ENCODE results near the gene MRAS.

Gene MRAS

DNA sequence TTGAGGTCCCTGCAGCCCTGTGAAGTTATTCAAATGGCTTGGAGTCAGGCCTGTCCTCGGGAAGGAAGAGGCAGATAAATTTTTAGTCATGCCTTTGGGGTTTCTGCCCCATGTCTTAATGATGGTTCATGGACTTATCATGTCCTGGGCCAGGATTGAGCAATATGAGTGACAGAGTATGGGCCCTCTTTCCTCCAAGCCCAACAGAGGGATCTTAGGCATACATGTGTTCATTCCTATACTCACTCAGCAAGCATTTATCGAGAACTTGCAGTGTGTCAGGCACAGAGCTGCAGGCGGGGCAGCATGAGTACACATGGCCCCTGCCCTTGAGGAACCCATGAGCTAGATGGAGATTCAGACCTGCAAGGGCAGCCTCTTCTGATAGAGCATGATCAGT is 92.2 kb downstream of the MRAS start:
- TF ChIP-seq EZH2phosphoT487 (IDR thresholded peaks at IDR 0.05; ENCODE audit: borderline replicate concordance, low read length): no peak
- no peaks in the 10 kb centered on the region for H3F3A ChIP-seq (ENCODE audit: control insufficient read depth, insufficient read depth)

DNA sequence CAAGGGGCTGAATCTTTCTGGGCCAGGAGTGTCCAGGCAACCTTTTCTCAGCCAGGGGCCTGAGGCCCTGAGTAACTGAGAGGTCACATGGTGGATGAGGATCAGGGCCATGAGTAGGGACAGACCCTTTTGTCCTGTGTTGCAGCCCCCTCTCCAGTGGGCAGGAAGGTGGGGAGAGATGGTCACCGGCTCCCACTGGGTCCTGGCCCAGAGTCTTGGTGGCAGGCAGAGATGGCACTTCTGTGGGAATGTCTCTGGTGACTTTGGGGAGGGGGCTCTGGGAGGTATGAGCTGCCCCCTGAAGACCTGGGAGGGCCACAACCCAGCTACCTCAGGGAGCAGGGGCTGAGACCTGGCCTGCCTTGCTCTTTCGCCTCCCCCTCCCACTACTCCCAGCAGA is 92.9 kb downstream of the MRAS start:
- no peak for TF ChIP-seq EZH2phosphoT487 (IDR thresholded peaks at IDR 0.05; ENCODE audit: borderline replicate concordance, low read length)
- TF ChIP-seq, protein P1, sequence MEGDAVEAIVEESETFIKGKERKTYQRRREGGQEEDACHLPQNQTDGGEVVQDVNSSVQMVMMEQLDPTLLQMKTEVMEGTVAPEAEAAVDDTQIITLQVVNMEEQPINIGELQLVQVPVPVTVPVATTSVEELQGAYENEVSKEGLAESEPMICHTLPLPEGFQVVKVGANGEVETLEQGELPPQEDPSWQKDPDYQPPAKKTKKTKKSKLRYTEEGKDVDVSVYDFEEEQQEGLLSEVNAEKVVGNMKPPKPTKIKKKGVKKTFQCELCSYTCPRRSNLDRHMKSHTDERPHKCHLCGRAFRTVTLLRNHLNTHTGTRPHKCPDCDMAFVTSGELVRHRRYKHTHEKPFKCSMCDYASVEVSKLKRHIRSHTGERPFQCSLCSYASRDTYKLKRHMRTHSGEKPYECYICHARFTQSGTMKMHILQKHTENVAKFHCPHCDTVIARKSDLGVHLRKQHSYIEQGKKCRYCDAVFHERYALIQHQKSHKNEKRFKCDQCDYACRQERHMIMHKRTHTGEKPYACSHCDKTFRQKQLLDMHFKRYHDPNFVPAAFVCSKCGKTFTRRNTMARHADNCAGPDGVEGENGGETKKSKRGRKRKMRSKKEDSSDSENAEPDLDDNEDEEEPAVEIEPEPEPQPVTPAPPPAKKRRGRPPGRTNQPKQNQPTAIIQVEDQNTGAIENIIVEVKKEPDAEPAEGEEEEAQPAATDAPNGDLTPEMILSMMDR (IDR thresholded peaks at IDR 0.05; ENCODE audit: low read depth, low read length, poor library complexity, severe bottlenecking): no peak
- Histone ChIP-seq H3K27ac (ENCODE audit: low read depth, low read length) (no peak overlapping the region), H3K4me2 (ENCODE audit: low read length) (no peak overlapping the region), H3F3A (ENCODE audit: control insufficient read depth, insufficient read depth) (no peaks in the 10 kb centered on the region), H3K4me1 (ENCODE audit: control insufficient read depth, low read length) (no peaks in the 10 kb centered on the region), H3K36me3 (ENCODE audit: control insufficient read depth, low read length) (no peaks in the 10 kb centered on the region), H3K27me3 (ENCODE audit: control insufficient read depth, low read length) (no peaks in the 10 kb centered on the region; the same call in 1 of the 2 replicates), H3K4me3 (ENCODE audit: low read length) (no peak overlapping the region), H3K79me2 (ENCODE audit: control insufficient read depth, low read length) (no peaks in the 10 kb centered on the region), H4K20me1 (ENCODE audit: control insufficient read depth, insufficient read depth, low read depth, low read length) (no peaks in the 10 kb centered on the region), H3K9me2 (replicated peaks; ENCODE audit: control insufficient read depth, low read length) (no peaks in the 10 kb centered on the region), H3K9me3 (ENCODE audit: control insufficient read depth, insufficient read depth, low read length) (no peaks in the 10 kb centered on the region)

More for the DNA sequence above, 92.2 kb downstream of the MRAS start:
- Histone ChIP-seq H3K27ac (ENCODE audit: low read depth, low read length) (no peak overlapping the region), H3K4me3 (ENCODE audit: low read length) (no peak overlapping the region), H4K20me1 (ENCODE audit: control insufficient read depth, insufficient read depth, low read depth, low read length) (no peaks in the 10 kb centered on the region), H3K27me3 (ENCODE audit: control insufficient read depth, low read length) (no peaks in the 10 kb centered on the region; the same call in 1 of the 2 replicates), H3K36me3 (ENCODE audit: control insufficient read depth, low read length) (no peaks in the 10 kb centered on the region), H3K4me1 (ENCODE audit: control insufficient read depth, low read length) (no peaks in the 10 kb centered on the region), H3K4me2 (ENCODE audit: low read length) (no peak overlapping the region), H3K9me3 (ENCODE audit: control insufficient read depth, insufficient read depth, low read length) (no peaks in the 10 kb centered on the region), H3K9me2 (replicated peaks; ENCODE audit: control insufficient read depth, low read length) (no peaks in the 10 kb centered on the region), H3K79me2 (ENCODE audit: control insufficient read depth, low read length) (no peaks in the 10 kb centered on the region)

- Histone ChIP-seq H3K27ac (ENCODE audit: low read depth, low read length) (no peak overlapping the region), H3K36me3 (ENCODE audit: control insufficient read depth, low read length) (no peaks in the 10 kb centered on the region), H3K4me2 (ENCODE audit: low read length) (no peak overlapping the region), H3F3A (ENCODE audit: control insufficient read depth, insufficient read depth) (no peaks in the 10 kb centered on the region), H3K4me3 (ENCODE audit: low read length) (no peak overlapping the region), H3K4me1 (ENCODE audit: control insufficient read depth, low read length) (no peaks in the 10 kb centered on the region), H3K9me3 (ENCODE audit: control insufficient read depth, insufficient read depth, low read length) (no peaks in the 10 kb centered on the region), H3K9me2 (replicated peaks; ENCODE audit: control insufficient read depth, low read length) (no peaks in the 10 kb centered on the region), H4K20me1 (ENCODE audit: control insufficient read depth, insufficient read depth, low read depth, low read length) (no peaks in the 10 kb centered on the region), H3K27me3 (ENCODE audit: control insufficient read depth, low read length) (no peaks in the 10 kb centered on the region; the same call in 1 of the 2 replicates), H3K79me2 (ENCODE audit: control insufficient read depth, low read length) (no peaks in the 10 kb centered on the region)
- TF ChIP-seq, protein P1 (IDR thresholded peaks at IDR 0.05; ENCODE audit: low read depth, low read length, poor library complexity, severe bottlenecking): no peak
- no peak for TF ChIP-seq EZH2phosphoT487 (IDR thresholded peaks at IDR 0.05; ENCODE audit: borderline replicate concordance, low read length)
Observed at GRCh38 chr3:138441742-138442141, 93.4 kb downstream of the MRAS start.

DNA sequence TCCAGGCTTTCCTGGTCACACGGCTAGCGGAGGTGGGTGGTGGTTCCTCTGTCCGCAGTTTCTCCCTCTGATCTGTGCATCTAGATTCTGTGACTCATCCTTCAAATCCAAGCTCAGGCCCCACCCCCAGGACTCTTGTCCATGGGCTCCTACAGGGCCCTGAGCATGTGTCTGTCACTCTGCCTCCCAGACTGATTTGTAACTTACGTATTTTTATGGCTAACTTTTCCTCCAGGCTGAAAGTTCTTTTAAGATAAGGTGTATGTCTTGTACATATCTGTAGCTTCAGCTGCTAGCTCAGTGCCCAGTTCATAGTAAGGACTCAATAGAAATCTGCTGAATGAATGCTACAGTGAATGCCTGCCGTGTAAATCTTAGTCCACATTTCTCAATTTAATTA is 94.1 kb downstream of the MRAS start:
- TF ChIP-seq, protein P1 (IDR thresholded peaks at IDR 0.05; ENCODE audit: low read depth, low read length, poor library complexity, severe bottlenecking): no peak
- TF ChIP-seq EZH2phosphoT487 (IDR thresholded peaks at IDR 0.05; ENCODE audit: borderline replicate concordance, low read length): no peak
- H3K27me3 ChIP-seq (ENCODE audit: control insufficient read depth, low read length): no peaks in the 10 kb centered on the region; the same call in 1 of the 2 replicates
- H3K9me2 ChIP-seq (replicated peaks; ENCODE audit: control insufficient read depth, low read length): no peaks in the 10 kb centered on the region
- no peaks in the 10 kb centered on the region for H3K4me1 ChIP-seq (ENCODE audit: control insufficient read depth, low read length)
- no peaks in the 10 kb centered on the region for H4K20me1 ChIP-seq (ENCODE audit: control insufficient read depth, insufficient read depth, low read depth, low read length)
- no peaks in the 10 kb centered on the region for H3K79me2 ChIP-seq (ENCODE audit: control insufficient read depth, low read length)
- no peaks in the 10 kb centered on the region for H3K36me3 ChIP-seq (ENCODE audit: control insufficient read depth, low read length)
- no peaks in the 10 kb centered on the region for H3F3A ChIP-seq (ENCODE audit: control insufficient read depth, insufficient read depth)
- H3K4me2 ChIP-seq (ENCODE audit: low read length): no peak overlapping the region
- no peaks in the 10 kb centered on the region for H3K9me3 ChIP-seq (ENCODE audit: control insufficient read depth, insufficient read depth, low read length)
- H3K4me3 ChIP-seq (ENCODE audit: low read length): no peak overlapping the region
- H3K27ac ChIP-seq (ENCODE audit: low read depth, low read length): no peak overlapping the region
